NCI-H2081 (cell line): ENCODE data around the gene TAPBPL.

Source experiments
- DNase-seq, 2 experiments: peaks; one replicate each; lab custom pipeline; 2025; lab: John Stamatoyannopoulos, UW

Gene TAPBPL

GRCh38 chr12:6437586-6437985 lies 14.3 kb upstream of the TAPBPL start:
- DNase-seq = no peak

- no peak for DNase-seq
These were observed 13.5 kb upstream of the TAPBPL start for GRCh38 chr12:6438345-6438744.

GRCh38 chr12:6440391-6440790 lies 11.5 kb upstream of the TAPBPL start:
- DNase-seq = no peak

- DNase-seq = no peak
These were observed 9.0 kb upstream of the TAPBPL start for GRCh38 chr12:6442836-6443235.

- no peak for DNase-seq
These were observed 8.4 kb upstream of the TAPBPL start for GRCh38 chr12:6443361-6443983.

GRCh38 chr12:6444031-6444430 lies 7.8 kb upstream of the TAPBPL start:
- no peak for DNase-seq

GRCh38 chr12:6444704-6445688 lies 6.8 kb upstream of the TAPBPL start, which contains the start of gene CD27:
CD27 (plus strand) TSS chr12:6444955; CDS start chr12:6445096, 141 bp downstream.
- DNase-seq = no peak

- DNase-seq = no peak
These were observed 1.6 kb upstream of the TAPBPL start for GRCh38 chr12:6450091-6450868.

GRCh38 chr12:6450869-6451347 lies 934 bp upstream of the TAPBPL start:
- DNase-seq = no peak

GRCh38 chr12:6452245-6452943 lies 552 bp downstream of the TAPBPL start:
- DNase-seq = peak; percentile 18 to 42

GRCh38 chr12:6452944-6453630 lies 1.2 kb downstream of the TAPBPL start:
- no peak for DNase-seq

- DNase-seq = no peak
These were observed 5.5 kb downstream of the TAPBPL start for GRCh38 chr12:6457220-6457945.

- DNase-seq = no peak
These were observed 6.6 kb downstream of the TAPBPL start for GRCh38 chr12:6458281-6459003.

GRCh38 chr12:6459004-6459337 lies 7.1 kb downstream of the TAPBPL start:
- no peak for DNase-seq

- no peak for DNase-seq
These were observed 9.0 kb downstream of the TAPBPL start for GRCh38 chr12:6460751-6461371.

- DNase-seq = no peak
These were observed 9.8 kb downstream of the TAPBPL start for GRCh38 chr12:6461401-6462233.

GRCh38 chr12:6462234-6462995 lies 10.6 kb downstream of the TAPBPL start:
- DNase-seq = no peak

- DNase-seq = no peak
These were observed 11.4 kb downstream of the TAPBPL start for GRCh38 chr12:6463216-6463615.
